AG20443 (cell line): Measurements from ENCODE around the gene SIPA1L3.

ENCODE experiments used
- DNase-seq: peaks from one replicate; pipeline ENCODE4 v3.0.0; 2012; ENCODE audit warnings: low spot score, mixed read lengths

The SIPA1L3 gene

DNA sequence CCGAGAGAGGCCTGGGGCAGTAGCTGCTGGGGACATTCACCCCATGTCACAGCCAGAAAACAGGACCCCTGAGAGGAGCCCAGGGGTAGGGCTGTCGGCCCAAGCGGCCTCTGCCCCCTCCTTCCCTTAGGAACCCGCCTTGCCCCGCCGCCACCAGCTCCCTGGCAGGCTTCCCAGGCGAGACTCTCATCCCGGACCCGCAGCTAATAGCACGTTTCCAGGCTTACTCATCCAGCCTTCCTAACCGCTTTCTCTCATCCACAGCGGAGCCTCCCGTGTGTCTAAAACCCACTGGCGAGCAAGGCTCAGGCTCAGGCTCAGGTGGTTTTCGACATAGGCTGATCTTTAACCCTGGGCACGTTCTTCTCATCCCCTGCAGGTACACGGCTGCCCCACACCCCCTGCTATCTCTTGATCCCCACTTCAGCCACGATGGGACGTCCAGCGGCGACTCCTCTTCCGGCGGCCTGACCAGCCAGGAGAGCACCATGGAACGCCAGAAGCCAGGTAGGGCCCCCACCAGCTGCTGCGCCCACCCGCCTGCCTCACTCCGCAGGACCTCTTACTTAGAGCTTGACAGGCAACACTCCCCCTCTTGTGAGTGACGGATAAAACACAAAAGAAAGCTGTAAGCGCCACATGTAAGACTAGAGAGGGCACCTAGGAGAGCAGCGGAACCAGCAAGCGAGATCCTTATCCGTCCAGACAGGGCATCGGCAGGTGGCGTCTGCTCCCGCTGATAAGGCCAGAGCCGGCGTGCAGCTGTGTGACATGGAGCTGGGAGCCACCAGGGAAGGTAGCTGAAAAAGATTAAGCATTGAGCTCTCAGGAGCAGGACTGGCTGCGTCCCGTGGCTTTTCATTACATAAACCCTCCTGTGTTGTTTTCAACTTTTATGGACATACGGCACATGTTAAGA is 245.7 kb downstream of the SIPA1L3 start:
- DNase-seq: no peak

DNA sequence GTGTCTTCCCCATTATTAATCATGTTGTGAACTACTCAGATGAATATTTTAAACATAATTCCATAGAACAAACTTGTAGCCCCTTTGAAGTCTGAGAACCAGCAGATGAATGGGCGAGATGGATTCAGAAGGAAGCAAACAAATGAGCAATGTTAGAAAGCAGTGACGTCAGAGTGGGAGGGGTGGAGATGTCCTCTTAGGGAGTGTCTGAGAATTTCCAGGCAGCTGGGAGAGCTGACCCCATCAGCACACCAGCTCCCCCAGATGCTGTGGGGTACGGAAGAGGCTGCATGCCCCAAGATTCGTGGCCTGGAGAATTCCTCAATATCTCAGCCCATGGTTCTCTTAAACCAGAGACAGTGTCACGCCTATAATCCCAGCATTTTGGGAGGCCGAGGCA is 248.4 kb downstream of the SIPA1L3 start:
- no peak for DNase-seq

DNA sequence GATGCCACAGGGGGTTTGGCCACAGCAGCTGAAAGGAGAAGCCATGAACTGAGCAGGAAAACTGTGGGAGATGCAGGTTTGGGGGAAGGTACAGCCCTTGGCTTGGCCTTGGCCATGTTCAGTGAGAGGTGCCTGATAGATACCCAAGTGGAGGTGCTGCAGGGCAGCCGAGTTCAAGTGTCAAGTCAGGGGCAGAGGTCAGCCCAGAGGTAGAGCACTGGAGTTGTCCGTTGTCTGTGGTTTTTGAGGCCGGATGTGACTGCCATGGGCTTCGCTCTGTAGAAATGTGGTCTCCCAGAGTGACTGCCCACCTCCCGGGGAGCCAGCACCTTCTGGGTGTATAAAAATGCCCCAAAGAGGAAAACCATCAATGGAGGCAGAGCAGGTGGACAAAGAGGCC is 251.7 kb downstream of the SIPA1L3 start:
- DNase-seq: no peak

DNA sequence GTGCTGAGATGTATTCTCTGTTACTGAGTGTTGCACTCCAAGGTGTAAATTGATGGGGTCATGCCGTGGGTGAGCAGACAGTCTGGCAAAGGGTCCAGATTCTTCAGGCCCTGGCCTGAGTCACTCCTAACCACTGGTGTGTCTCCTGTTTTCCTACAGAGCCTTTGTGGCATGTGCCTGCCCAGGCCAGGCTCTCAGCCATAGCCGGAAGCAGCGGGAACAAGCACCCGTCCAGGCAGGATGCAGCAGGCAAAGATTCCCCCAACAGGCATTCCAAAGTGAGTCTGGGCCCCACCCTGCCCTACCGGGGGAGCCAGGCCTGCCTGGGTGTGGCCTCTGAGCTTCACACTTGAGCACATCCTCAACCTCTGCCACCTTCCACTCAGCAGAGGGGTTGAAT is 255.1 kb downstream of the SIPA1L3 start:
- DNase-seq: no peak

DNA sequence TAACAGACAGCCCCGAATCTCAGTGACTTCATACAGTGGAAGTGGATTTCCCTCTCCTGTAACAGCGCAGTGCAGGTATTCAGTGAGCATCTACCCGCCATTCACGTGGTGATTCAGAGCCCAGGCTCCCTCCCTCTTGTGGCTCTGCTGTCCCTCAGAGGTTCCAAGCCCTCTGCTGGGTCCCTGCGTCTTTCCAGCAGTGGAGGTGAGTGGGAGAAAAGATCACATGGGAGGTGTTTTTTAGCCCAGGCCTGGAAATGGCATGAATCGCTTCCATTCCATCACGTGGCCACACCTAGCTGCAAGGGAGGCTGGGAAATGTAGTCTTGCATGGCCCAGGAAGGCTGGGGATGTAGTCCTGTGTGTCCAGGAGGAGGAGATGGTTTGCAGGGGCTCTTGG is 255.6 kb downstream of the SIPA1L3 start:
- no peak for DNase-seq

DNA sequence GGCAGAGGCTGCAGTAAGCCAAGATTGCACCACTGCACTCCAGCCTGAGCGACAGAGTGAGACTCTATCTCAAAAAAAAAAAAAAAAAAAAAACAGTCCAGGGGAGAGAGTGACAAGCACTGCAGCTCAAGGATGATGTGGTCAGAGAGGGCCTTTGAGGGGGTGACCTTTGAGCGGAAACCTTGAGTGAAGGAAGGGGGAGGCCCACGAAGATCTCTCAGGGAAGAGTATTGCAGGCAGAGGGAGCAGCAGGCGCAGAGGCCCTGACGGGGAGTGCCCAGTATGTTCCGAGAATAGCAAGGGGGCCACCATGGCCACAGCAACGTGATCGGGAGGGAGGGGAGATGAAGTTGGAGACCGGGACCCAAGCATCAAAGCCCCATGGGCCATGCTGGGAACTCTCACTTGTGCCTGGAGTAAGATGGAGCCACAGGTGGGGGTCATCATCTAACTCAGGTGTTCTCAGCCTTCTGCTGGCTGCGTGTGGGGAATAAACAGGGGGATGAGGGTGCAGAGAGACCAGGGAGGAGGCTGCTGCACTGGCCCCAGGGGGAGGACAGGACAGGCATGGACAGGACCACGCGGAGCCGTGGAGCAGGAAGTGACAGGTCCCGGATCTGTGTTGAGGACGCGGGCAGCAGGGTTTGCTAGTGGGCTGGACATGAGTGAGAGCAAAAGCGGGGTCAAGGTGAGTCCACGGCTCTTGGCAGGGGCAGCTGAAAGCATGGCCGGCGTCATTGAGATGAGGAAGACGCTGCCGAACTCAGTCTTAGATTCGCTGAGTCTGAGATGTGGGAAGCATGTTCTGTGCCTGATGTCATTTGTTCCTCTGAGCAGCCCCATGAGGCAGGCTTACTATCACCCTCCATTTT is 256.6 kb downstream of the SIPA1L3 start:
- DNase-seq: no peak

DNA sequence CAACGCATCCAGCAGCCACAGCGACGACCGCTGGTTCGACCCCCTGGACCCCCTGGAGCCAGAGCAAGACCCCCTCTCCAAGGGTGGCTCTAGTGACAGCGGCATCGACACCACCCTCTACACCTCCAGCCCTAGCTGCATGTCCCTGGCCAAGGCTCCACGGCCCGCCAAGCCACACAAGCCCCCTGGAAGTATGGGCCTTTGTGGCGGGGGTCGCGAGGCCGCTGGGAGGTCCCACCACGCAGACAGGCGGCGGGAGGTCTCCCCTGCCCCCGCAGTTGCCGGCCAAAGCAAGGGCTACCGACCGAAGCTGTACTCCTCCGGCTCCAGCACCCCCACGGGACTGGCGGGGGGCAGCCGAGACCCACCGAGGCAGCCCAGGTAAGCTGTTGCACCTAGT is 257.5 kb downstream of the SIPA1L3 start:
- DNase-seq: no peak

DNA sequence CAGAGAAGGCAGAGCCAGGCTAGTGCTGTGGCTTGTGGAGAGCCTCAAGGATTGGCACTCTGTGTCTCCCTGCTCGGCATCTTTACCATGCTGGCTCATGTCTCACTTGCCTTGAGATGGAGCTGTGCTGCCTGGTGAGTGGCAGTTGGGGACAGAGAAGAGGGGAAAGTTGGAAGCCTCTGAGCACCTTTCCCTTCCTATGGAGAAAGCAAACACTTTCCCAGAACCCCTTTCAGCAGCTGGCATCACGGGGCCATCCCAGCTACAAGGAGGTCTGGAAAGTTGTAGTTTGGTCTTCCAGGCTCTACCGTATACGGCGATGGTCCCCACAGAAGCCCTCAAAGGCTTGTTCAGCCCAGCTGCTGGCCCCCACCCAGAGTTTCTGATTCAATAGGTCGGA is 258.3 kb downstream of the SIPA1L3 start:
- DNase-seq: no peak

DNA sequence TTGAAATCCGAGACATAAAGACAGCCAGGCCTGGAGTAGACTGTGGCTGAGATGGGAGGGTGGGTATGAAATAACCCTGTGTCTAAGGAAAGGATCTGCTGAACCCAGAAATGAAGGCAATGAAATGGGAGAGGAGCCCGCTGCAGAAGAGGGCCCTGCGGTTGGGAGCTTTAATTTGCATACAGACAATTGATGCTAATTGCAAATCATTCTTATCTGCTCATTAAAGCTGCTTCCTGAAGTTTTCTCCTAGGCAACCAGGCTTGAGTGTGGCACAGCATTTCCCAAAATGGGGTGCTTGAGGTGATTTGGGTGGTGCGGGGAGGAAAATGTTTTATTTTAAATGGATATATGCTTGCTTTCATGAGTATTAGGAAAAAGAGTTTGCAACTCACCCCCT is 261.6 kb downstream of the SIPA1L3 start:
- DNase-seq: no peak

DNA sequence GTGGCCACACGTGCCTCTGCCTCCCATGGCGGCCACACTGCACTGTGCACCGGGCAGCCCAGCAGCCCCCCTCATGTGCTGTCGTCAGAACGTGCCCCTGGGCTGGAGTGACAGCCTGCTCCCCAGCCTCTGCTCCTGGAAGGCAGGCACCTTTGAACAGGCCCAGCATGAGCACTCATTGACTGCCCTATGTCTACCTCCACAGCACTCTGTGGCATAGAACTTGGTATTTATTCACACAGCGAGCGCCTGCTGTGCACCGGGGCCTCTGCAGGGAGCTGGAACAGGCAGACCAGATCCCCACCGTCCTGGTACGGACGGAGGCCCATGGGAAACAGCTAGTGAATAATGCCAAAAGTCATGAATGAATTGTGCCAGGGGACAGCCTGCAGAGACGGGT is 263.3 kb downstream of the SIPA1L3 start:
- DNase-seq: no peak

DNA sequence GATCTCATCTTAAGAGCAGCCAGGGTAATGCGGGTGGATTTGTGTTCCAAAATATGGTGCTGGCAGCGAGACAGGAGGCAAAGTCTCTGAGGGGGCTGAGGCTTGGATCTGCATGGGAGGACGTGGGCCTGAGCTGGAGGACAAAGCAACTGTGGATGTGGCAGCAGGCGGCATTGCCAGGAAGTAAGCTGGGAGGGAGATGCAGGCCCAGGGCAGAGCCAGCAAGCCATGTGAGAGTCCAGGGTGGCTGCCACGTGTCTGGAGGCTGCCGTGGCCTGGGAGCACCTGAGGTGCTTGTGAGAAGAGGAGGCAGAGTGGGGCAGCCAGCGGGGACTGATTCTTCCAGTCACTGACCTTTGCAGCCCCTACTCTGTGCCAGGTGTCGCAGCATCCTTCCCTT is 265.0 kb downstream of the SIPA1L3 start:
- no peak for DNase-seq

DNA sequence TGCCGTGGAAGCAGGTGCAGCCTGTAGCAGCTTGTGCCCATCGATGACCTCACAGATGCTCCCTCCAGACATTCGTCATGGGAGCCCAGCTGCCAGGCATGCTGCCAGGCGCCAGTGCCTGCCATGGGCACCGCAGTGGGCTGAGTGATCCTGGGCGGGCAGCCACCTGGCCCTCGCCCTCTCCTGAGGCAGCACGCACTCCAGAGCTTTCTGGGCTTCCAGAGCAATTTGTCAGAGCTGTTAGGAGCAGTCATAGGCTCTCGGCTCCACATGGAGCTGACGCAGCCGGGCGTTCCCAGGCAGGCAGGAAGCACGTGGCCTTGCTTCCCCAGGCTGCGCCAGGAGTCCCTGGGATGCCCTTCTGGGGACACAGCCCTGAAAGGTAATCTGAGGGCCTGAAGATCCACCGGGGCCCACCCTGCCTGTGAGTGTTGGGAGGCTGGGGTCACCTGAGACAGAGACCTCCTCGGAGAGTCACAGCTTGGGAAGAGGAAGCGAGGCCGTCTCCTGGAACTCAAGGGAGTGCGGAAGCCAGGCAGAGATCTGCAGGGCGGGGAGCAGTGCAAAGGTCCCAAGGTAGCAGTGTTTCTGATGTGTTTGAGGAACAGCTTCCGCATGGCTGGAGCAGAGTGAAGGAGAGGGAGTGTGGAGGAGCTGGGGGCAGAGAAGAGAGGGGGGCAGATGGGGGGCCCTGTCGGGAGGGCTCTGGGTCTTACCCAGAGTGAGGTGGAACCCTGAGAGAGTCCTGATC is 266.5 kb downstream of the SIPA1L3 start:
- peak; percentile 67 for DNase-seq

DNA sequence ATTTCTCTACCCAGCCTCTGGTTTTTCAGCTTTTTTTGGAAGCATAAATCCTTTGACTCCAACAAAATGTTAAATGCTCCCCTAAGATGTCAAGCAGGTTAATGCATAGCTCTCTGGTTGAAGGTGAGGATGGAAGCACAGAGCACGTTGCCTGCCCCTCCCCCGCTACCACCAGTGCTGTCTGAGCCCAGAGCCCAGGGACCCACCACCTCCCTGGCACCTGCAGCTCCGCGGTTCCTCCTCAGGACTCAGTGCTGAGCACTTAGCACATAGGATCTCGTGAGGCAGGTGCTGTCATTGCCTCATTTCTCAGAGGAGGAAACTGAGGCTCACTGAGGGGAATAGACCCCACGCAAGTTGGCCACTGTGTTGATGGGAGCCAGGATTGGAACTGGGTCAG is 268.4 kb downstream of the SIPA1L3 start:
- DNase-seq: no peak

DNA sequence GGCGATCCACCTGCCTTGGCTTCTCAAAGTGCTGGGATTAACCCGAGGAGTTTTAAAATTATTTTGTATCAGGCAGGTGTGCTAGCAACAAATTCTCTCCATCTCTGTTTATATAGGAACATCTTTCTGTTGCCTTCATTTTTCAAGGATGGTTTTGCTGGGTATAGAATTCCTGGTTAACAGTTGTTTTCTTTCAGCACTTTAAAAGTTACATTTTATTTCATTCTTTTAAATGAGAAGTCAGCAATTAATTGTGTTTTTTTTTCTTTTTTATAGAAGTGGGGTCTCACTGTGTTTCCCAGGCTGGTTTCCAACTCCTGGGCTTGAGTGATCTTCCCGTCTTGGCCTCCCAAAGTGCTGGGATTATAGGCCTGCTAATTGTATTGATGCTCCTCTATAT is 273.1 kb downstream of the SIPA1L3 start:
- DNase-seq: no peak

DNA sequence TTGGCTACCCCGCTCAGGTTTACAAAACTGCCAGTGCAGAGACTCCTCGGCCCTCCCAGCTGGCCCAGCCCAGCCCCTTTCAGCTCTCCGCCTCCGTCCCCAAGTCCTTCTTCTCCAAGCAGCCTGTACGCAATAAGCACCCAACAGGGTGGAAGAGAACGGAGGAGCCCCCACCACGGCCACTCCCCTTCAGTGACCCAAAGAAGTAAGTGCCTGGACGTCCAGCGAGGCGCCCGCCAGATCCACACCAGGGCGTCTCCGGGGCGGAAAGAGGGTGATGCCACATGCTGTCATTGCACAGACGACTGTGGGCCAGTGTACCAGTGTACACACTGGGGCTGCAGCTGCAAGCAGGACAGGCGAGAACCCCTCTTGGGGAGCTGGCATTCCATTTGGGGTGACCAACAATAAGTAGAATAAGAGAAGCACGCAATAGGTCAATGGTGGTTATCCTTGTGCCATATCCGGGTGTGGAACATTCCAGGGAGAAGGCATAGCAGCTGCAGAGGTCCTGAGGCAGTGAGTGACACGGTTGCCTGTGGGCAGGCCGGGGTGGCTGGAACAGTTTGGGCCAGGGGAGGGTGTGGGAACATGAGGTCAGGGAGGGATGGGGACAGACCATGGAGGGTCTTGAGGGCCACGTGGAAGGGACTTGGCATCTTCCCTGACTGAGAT is 275.7 kb downstream of the SIPA1L3 start:
- DNase-seq: peak; percentile 33

DNA sequence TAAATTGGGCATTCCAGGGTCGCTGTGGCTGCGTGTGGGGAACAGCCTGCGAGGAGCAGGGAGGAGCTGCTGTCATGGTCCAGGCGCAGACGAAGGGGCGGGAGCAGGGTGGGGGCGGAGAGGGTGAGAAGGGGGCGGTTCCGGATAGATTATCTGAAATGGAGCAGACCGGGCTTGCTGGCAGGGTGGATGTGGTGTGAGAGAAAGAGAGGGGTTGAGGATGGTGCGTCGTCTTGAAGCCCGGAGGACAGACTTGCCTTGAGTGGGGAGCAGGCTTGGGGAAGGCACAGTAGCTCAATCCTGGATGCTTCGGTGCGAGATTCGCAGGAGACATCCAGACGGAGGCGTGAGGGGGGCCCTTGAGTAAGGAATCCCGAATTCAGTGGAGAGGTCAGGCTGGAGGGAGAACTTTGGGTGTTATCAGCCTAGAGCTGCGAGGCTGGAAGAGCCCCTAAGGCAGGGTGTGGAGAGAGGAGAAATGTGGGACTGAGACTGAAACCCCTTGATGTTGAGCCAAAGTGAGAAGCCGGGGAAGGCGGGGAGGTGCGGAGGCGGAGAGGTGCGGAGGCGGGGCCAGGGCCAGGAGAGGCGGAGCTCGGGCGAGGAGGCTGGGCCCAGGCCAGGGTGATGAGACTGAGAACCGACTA is 276.4 kb downstream of the SIPA1L3 start:
- DNase-seq: peak; percentile 83

DNA sequence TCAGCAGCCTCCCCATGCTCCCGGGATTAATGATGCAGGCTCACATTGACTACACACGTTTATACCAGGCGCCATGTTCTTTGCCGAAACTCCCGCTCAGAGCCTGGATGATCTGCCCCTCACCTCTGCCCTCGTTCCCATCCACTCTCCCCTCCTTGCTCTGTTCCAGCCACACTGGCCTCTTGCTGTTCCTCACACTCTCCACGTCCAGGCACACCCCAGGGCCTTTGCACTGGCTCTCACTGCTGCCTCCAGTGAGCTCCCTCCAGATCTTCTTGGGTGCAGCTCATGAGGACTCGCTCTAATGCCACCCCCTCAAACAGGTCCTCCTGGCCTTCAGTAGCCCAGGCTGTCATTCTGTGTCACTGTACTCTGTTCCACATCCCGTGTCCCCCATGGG is 277.8 kb downstream of the SIPA1L3 start:
- no peak for DNase-seq

DNA sequence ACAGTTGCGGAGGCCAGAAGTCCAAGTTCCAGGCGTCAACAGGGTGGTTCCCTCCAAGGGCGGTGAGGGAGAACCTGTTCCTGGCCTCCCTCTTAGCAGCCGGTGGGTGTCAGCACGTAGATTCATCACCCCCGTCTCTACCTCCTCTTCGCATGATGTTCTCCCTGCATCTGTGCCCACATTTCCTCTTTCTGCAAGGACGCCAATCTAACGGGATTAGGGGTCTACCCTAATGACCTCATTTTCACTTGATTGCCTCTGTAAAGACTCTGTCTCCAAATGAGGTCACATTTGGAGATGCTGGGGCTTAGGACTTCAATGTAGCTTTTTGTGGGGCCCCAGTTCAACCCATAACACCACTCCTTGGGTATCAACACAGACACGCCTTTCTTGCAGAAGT is 278.6 kb downstream of the SIPA1L3 start:
- DNase-seq: no peak

DNA sequence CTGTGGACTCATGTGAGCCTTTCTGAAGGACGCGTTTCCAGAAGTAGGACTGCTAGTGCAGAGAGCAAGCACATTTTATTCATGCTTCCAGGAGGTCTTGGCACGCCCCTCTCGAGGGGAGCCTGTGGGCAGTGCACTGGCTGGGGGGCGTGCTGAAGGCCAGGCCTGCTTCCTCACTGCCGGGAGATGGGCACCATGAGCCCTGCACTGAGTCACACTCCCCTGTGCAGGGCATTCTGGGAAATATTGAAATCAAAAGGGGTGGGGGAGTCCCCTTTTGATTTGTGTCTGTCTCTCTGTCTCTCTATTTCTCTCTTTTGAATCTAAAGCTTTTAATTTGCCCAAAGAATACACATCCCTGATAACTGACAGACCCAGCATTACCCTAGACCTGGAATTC is 283.1 kb downstream of the SIPA1L3 start:
- no peak for DNase-seq

DNA sequence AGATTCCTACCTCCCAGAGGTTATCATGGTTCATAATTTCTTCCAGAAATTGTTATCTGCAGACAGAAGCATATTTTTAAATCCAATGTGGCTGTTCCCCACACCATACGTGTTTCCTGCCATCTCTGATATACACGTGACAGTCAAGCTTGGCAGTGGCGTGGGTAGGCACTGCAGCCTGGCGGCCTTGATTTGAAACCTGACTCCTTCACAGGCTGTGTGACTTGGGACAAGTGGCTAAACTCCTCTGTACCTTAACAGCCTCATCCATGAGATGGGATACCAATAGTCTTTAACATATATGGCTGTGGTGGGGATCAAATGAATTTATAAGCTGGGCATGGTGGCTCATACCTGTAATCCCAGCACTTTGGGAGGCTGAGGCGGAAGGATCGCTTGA is 283.8 kb downstream of the SIPA1L3 start:
- no peak for DNase-seq

DNA sequence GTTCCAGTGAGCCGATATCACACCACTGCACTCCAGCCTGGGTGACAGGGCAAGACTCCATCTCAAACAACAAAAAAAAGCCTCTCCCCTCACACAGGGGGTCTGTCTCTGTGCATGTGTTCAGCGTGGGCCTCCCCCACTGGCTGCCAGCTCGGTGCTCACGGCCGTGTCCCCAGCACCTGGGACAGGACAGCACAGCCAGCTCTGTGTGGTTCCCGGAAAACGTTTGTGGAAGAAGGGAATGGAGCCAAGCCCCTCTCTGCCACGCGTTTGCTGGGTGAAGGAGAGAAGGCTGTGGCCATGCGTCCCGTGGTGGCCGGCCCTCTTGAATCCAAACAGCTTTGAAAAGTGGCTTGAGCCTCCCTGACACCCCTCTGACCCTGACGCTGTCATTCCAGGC is 284.7 kb downstream of the SIPA1L3 start:
- DNase-seq: no peak
